Stimulated activated CD8-positive, alpha-beta memory T cell treated with anti-CD3 and anti-CD28 coated beads, Interleukin-12 subunit alpha, Interleukin-12 subunit beta, amount 100 ng/mL, for 24 hours (primary cell): ENCODE results near the gene CROCC2.

Experiments
- DNase-seq: peaks from one replicate; pipeline ENCODE4 v3.0.0-alpha.2; 2020; ENCODE audit errors: extremely low read depth

The CROCC2 gene

GRCh38 chr2:240905176-240905781 lies 857 bp upstream of the CROCC2 start:
- DNase-seq = no peak

GRCh38 chr2:240906911-240907590 lies 915 bp downstream of the CROCC2 start:
- DNase-seq = no peak

GRCh38 chr2:240909216-240909974 lies 3.3 kb downstream of the CROCC2 start:
- no peak for DNase-seq

- DNase-seq = no peak
Observed at GRCh38 chr2:240911641-240912265, 5.6 kb downstream of the CROCC2 start.

- no peak for DNase-seq
Observed at GRCh38 chr2:240912878-240913809, 7.0 kb downstream of the CROCC2 start.

- no peak for DNase-seq
Observed at GRCh38 chr2:240913810-240914644, 7.9 kb downstream of the CROCC2 start.

GRCh38 chr2:240914645-240915525 lies 8.7 kb downstream of the CROCC2 start:
- no peak for DNase-seq

- no peak for DNase-seq
Observed at GRCh38 chr2:240915526-240916341, 9.6 kb downstream of the CROCC2 start.

- no peak for DNase-seq
Observed at GRCh38 chr2:240916571-240917008, 10.5 kb downstream of the CROCC2 start.

GRCh38 chr2:240917009-240917683 lies 11.0 kb downstream of the CROCC2 start:
- DNase-seq = no peak

- no peak for DNase-seq
Observed at GRCh38 chr2:240917684-240918257, 11.6 kb downstream of the CROCC2 start.

- DNase-seq = no peak
Observed at GRCh38 chr2:240918258-240919091, 12.3 kb downstream of the CROCC2 start.

GRCh38 chr2:240919161-240919781 lies 13.1 kb downstream of the CROCC2 start:
- no peak for DNase-seq

- no peak for DNase-seq
Observed at GRCh38 chr2:240919786-240920782, 13.9 kb downstream of the CROCC2 start.

GRCh38 chr2:240920783-240921231 lies 14.7 kb downstream of the CROCC2 start:
- no peak for DNase-seq
